ENCODE results near the gene TGFBR3. TPM values are rescaled to one million over a fixed set of nuclear protein-coding genes. Genes with fewer than 3 reads are reported as not detected.

Gene TGFBR3
- total RNA-seq, 1 donor from 2014 or later, result 2.5 TPM

DNA sequence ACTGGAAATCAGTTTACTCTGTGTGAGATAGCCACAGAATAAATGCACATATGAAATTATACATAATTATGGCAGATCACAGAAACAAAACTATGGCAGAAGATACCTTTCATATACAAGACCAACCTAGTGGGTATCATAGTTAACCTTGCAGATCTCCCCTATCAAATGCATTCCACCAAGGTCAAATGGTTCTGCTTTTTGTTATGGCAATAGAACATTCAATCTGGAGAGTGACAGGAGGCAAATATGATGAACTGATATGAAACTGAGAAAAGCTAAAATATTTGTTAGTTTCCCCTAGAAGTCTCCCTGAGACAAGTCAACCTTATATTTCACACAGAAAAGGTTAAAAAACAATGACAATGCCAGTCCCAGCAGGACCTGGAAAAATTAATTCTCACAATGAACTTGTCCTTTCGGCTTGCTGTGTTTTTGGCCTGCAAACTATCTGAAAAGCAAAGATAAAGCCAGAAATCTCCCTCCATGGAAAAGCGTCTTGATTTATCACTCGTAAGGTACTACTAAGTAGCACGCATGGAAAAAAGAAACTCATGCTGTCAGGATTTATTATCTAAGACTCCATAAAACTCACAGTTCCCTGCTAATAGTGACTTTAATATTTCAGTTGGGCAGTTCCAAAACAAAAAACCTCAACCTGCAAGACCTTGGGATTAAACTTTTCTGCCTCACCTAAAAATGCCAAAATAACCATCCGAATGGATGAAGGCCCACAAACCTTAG is 174.3 kb downstream of the TGFBR3 start:
- no peak overlapping the region for H2AFZ ChIP-seq (ENCODE audit: low read depth, low read length)
- H3K79me2 ChIP-seq (ENCODE audit: insufficient read depth, low read length), result no peaks in the 10 kb centered on the region
- no peak for TF ChIP-seq EZH2 (IDR thresholded peaks at IDR 0.05; ENCODE audit: insufficient read depth, low read length)
- TF ChIP-seq, protein P1, sequence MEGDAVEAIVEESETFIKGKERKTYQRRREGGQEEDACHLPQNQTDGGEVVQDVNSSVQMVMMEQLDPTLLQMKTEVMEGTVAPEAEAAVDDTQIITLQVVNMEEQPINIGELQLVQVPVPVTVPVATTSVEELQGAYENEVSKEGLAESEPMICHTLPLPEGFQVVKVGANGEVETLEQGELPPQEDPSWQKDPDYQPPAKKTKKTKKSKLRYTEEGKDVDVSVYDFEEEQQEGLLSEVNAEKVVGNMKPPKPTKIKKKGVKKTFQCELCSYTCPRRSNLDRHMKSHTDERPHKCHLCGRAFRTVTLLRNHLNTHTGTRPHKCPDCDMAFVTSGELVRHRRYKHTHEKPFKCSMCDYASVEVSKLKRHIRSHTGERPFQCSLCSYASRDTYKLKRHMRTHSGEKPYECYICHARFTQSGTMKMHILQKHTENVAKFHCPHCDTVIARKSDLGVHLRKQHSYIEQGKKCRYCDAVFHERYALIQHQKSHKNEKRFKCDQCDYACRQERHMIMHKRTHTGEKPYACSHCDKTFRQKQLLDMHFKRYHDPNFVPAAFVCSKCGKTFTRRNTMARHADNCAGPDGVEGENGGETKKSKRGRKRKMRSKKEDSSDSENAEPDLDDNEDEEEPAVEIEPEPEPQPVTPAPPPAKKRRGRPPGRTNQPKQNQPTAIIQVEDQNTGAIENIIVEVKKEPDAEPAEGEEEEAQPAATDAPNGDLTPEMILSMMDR (IDR thresholded peaks at IDR 0.05; ENCODE audit: insufficient read depth, low read depth, low read length), result no peak
- no peak overlapping the region for H3K27ac Mint-ChIP-seq (ENCODE audit: unreplicated experiment)
- H3K36me3 ChIP-seq (ENCODE audit: insufficient read depth, low read length), result no peaks in the 10 kb centered on the region
- H3K4me1 ChIP-seq (ENCODE audit: insufficient read depth, low read length), result no peaks in the 10 kb centered on the region
- H3K27me3 ChIP-seq (ENCODE audit: insufficient read depth, low read length), result no peaks in the 10 kb centered on the region
- H3K4me1 Mint-ChIP-seq (ENCODE audit: low read depth, unreplicated experiment), result no peaks in the 10 kb centered on the region
- H3K4me3 Mint-ChIP-seq (ENCODE audit: unreplicated experiment), result no peak overlapping the region
- H3K9me3 ChIP-seq (ENCODE audit: insufficient read depth, low read depth, low read length), result no peaks in the 10 kb centered on the region
- no peak overlapping the region for H3K9ac ChIP-seq (ENCODE audit: low read length)
- no peaks in the 10 kb centered on the region for H3K36me3 Mint-ChIP-seq (ENCODE audit: low read depth, unreplicated experiment)
- DNase-seq (ENCODE audit: low read depth), result no peak
- FAIRE-seq, result no peak
- H4K20me1 ChIP-seq (ENCODE audit: insufficient read depth, low read length), result no peaks in the 10 kb centered on the region
- H3K9me3 Mint-ChIP-seq (ENCODE audit: unreplicated experiment), result no peaks in the 10 kb centered on the region
- no peak overlapping the region for H3K4me3 ChIP-seq (ENCODE audit: insufficient read depth, low read depth, low read length)
- no peak overlapping the region for H3K4me2 ChIP-seq (ENCODE audit: low read length)
- peaks cover 3% of the 10 kb centered on the region for H3K27me3 Mint-ChIP-seq (ENCODE audit: low read depth, unreplicated experiment)
- no peak overlapping the region for H3K27ac ChIP-seq (ENCODE audit: low read depth, low read length)

DNA sequence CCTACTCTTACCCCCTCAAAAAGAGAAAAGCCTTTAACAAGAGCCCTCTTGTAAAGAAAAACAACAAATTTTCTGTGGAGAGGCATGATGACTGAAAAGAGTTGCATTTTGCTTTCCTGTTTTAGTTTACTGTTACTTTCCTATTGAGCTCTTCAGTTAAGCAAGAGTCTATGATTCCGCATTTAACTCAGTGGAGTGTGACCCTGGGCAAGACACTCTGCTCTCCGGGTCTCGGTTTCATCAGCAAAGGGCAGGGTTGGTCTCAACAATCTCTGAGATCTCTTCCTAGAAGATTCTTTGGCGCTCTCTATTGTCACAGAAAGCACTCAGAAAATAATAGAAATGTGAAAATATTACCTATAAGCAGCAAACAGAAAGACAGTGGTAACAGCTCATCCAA is 175.7 kb downstream of the TGFBR3 start:
- no peak overlapping the region for H3K4me3 ChIP-seq (ENCODE audit: insufficient read depth, low read depth, low read length)
- no peaks in the 10 kb centered on the region for H3K9me3 ChIP-seq (ENCODE audit: insufficient read depth, low read depth, low read length)
- no peak overlapping the region for H3K9ac ChIP-seq (ENCODE audit: low read length)
- Mint-ChIP-seq H3K4me1 (ENCODE audit: low read depth, unreplicated experiment) (no peaks in the 10 kb centered on the region), H3K36me3 (ENCODE audit: low read depth, unreplicated experiment) (no peaks in the 10 kb centered on the region), H3K9me3 (ENCODE audit: unreplicated experiment) (no peaks in the 10 kb centered on the region), H3K27me3 (ENCODE audit: low read depth, unreplicated experiment) (peaks cover 3% of the 10 kb centered on the region), H3K4me3 (ENCODE audit: unreplicated experiment) (no peak overlapping the region), H3K27ac (ENCODE audit: unreplicated experiment) (no peak overlapping the region)
- DNase-seq (ENCODE audit: low read depth), result no peak
- no peaks in the 10 kb centered on the region for H3K36me3 ChIP-seq (ENCODE audit: insufficient read depth, low read length)
- no peaks in the 10 kb centered on the region for H4K20me1 ChIP-seq (ENCODE audit: insufficient read depth, low read length)
- FAIRE-seq, result no peak
- no peak for TF ChIP-seq EZH2 (IDR thresholded peaks at IDR 0.05; ENCODE audit: insufficient read depth, low read length)
- TF ChIP-seq, protein P1 (IDR thresholded peaks at IDR 0.05; ENCODE audit: insufficient read depth, low read depth, low read length), result no peak
- H3K4me2 ChIP-seq (ENCODE audit: low read length), result no peak overlapping the region
- no peaks in the 10 kb centered on the region for H3K4me1 ChIP-seq (ENCODE audit: insufficient read depth, low read length)
- no peak overlapping the region for H3K27ac ChIP-seq (ENCODE audit: low read depth, low read length)
- H3K27me3 ChIP-seq (ENCODE audit: insufficient read depth, low read length), result no peaks in the 10 kb centered on the region
- H3K79me2 ChIP-seq (ENCODE audit: insufficient read depth, low read length), result no peaks in the 10 kb centered on the region
- no peak overlapping the region for H2AFZ ChIP-seq (ENCODE audit: low read depth, low read length)

DNA sequence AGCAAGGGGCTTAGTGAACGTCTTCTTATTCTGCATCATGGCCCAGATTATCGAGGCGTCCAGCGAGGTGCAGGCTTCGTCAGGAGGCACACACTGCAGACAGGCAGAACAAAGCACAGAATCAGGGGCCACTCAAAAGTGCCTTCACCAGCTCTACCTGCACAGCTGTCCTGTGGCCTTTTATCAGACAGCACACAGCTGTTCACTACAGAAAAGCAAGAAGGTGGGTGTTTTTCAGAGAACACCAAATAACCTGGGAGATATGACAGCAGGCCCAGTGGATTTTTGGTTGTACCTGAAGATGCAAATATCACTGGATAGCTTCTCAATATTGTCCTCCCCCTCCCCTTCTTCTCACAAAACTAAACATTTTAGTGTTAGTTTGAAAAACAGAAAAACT is 177.3 kb downstream of the TGFBR3 start:
- Histone ChIP-seq H3K79me2 (ENCODE audit: insufficient read depth, low read length) (no peaks in the 10 kb centered on the region), H3K9me3 (ENCODE audit: insufficient read depth, low read depth, low read length) (no peaks in the 10 kb centered on the region), H3K27me3 (ENCODE audit: insufficient read depth, low read length) (no peaks in the 10 kb centered on the region), H3K36me3 (ENCODE audit: insufficient read depth, low read length) (no peaks in the 10 kb centered on the region), H3K4me3 (ENCODE audit: insufficient read depth, low read depth, low read length) (no peak overlapping the region), H3K4me2 (ENCODE audit: low read length) (no peak overlapping the region), H4K20me1 (ENCODE audit: insufficient read depth, low read length) (no peaks in the 10 kb centered on the region), H2AFZ (ENCODE audit: low read depth, low read length) (no peak overlapping the region), H3K9ac (ENCODE audit: low read length) (no peak overlapping the region), H3K4me1 (ENCODE audit: insufficient read depth, low read length) (no peaks in the 10 kb centered on the region), H3K27ac (ENCODE audit: low read depth, low read length) (no peak overlapping the region)
- H3K36me3 Mint-ChIP-seq (ENCODE audit: low read depth, unreplicated experiment), result peaks cover 2% of the 10 kb centered on the region
- no peak overlapping the region for H3K4me3 Mint-ChIP-seq (ENCODE audit: unreplicated experiment)
- no peaks in the 10 kb centered on the region for H3K4me1 Mint-ChIP-seq (ENCODE audit: low read depth, unreplicated experiment)
- TF ChIP-seq, protein P1 (IDR thresholded peaks at IDR 0.05; ENCODE audit: insufficient read depth, low read depth, low read length), result no peak
- no peak for TF ChIP-seq EZH2 (IDR thresholded peaks at IDR 0.05; ENCODE audit: insufficient read depth, low read length)
- H3K27me3 Mint-ChIP-seq (ENCODE audit: low read depth, unreplicated experiment), result peaks cover 6% of the 10 kb centered on the region
- no peak for DNase-seq (ENCODE audit: low read depth)
- no peak for FAIRE-seq
- H3K27ac Mint-ChIP-seq (ENCODE audit: unreplicated experiment), result no peak overlapping the region
- H3K9me3 Mint-ChIP-seq (ENCODE audit: unreplicated experiment), result no peaks in the 10 kb centered on the region

All from astrocyte (in vitro differentiated cells and primary cell).